Kidney tubule cell (primary cell): Measurements from ENCODE around the gene DIAPH3.

Experiments
- DNase-seq: peaks from one replicate; pipeline ENCODE4 v3.0.0-alpha.2; 2018; ENCODE audit warnings: low spot score

DIAPH3 gene

GRCh38 chr13:60026286-60026685 lies 137.4 kb downstream of the DIAPH3 start:
- no peak for DNase-seq

GRCh38 chr13:60020288-60020687 lies 143.4 kb downstream of the DIAPH3 start:
- peak; percentile 40 for DNase-seq

GRCh38 chr13:60019119-60019993 lies 144.4 kb downstream of the DIAPH3 start:
- peak; percentile 18 for DNase-seq

GRCh38 chr13:60018536-60018935 lies 145.2 kb downstream of the DIAPH3 start:
- DNase-seq: no peak

GRCh38 chr13:60016229-60016628 lies 147.5 kb downstream of the DIAPH3 start:
- no peak for DNase-seq

GRCh38 chr13:60013166-60013565 lies 150.6 kb downstream of the DIAPH3 start:
- no peak for DNase-seq

- DNase-seq: peak; percentile 85
Observed at GRCh38 chr13:60012488-60012887, 151.2 kb downstream of the DIAPH3 start.

- DNase-seq: no peak
Observed at GRCh38 chr13:60009300-60010253, 154.2 kb downstream of the DIAPH3 start.

GRCh38 chr13:60001889-60002288 lies 161.8 kb downstream of the DIAPH3 start:
- no peak for DNase-seq

GRCh38 chr13:60000976-60001375 lies 162.8 kb downstream of the DIAPH3 start:
- DNase-seq: no peak

- no peak for DNase-seq
Observed at GRCh38 chr13:60000081-60000480, 163.6 kb downstream of the DIAPH3 start.

GRCh38 chr13:59997976-59998375 lies 165.8 kb downstream of the DIAPH3 start:
- DNase-seq: no peak

- no peak for DNase-seq
Observed at GRCh38 chr13:59996461-59996980, 167.2 kb downstream of the DIAPH3 start.

- peak; percentile 25 for DNase-seq
Observed at GRCh38 chr13:59991395-59991794, 172.3 kb downstream of the DIAPH3 start.

GRCh38 chr13:59982631-59983382 lies 180.9 kb downstream of the DIAPH3 start:
- DNase-seq: no peak

GRCh38 chr13:59979589-59979988 lies 184.1 kb downstream of the DIAPH3 start:
- DNase-seq: no peak

- DNase-seq: no peak
Observed at GRCh38 chr13:59978862-59979261, 184.9 kb downstream of the DIAPH3 start.

- no peak for DNase-seq
Observed at GRCh38 chr13:59976856-59977255, 186.9 kb downstream of the DIAPH3 start.

GRCh38 chr13:59975807-59976435 lies 187.8 kb downstream of the DIAPH3 start:
- no peak for DNase-seq

- no peak for DNase-seq
Observed at GRCh38 chr13:59970847-59971246, 192.9 kb downstream of the DIAPH3 start.

- DNase-seq: no peak
Observed at GRCh38 chr13:59963827-59964226, 199.9 kb downstream of the DIAPH3 start.
